ES-I3 (cell line): Measurements from ENCODE around the gene RUNX3.

Experiments used
- H3K36me3 ChIP-seq: 2 replicates; pipeline ENCODE4 v1.6.1; 2013; ENCODE audit warnings: mild to moderate bottlenecking, low read length, control low read depth, moderate library complexity; ENCODE audit not compliant: insufficient read depth
- H3K4me1 ChIP-seq: 2 replicates; pipeline ENCODE4 v1.6.1; 2013; ENCODE audit warnings: mild to moderate bottlenecking, control low read depth, low read length; ENCODE audit not compliant: insufficient read depth
- H3K9ac ChIP-seq: 2 replicates; pipeline ENCODE4 v1.6.1; 2013; ENCODE audit warnings: low read depth, mild to moderate bottlenecking, low read length, moderate library complexity
- H3K9me3 ChIP-seq: 2 replicates; pipeline ENCODE4 v1.6.1; 2013; ENCODE audit warnings: mild to moderate bottlenecking, low read length, moderate library complexity; ENCODE audit not compliant: control insufficient read depth, insufficient read depth

Gene RUNX3

GRCh38 chr1:24875257-24875656, 54.8 kb downstream of the RUNX3 start:
- no peaks in the 10 kb centered on the region for H3K9me3 ChIP-seq
- H3K36me3 ChIP-seq: no peaks in the 10 kb centered on the region
- peaks cover 4% of the 10 kb centered on the region; the same call in 1 of the 2 replicates for H3K4me1 ChIP-seq
- no peak overlapping the region for H3K9ac ChIP-seq

DNA sequence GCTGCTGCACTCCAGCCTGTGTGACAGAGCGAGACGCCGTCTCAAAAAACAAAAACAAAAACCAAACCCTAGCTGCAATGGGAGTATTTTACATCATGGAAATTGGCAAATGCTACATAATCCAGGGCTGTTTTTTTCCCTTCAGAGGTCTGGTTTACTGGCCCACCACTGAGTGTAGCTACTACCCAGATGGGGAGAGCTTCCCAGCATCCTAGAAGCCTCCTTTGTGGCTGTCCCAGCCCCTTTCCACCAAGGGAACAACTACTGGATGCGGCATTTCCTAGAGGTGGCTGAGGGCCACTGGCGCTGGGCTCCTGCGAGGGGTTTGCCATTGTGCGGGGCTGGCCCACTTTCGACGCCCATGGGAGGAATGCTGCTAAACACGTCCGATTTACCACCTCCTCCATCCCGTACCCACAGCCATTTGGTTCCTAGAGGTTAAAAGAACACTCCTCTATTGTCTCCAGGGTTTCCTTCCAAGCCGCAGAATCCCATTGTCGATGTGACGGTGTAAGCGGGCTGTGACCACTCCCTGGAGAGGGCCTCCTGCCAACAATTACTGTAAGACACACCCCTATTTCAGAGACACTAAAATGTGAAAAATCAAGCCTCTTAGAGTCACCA, 55.4 kb downstream of the RUNX3 start:
- H3K36me3 ChIP-seq: no peaks in the 10 kb centered on the region
- H3K4me1 ChIP-seq: peaks cover 4% of the 10 kb centered on the region; the same call in 1 of the 2 replicates
- no peak overlapping the region for H3K9ac ChIP-seq
- H3K9me3 ChIP-seq: no peaks in the 10 kb centered on the region

GRCh38 chr1:24874056-24874455, 56.0 kb downstream of the RUNX3 start:
- peaks cover 4% of the 10 kb centered on the region; the same call in 1 of the 2 replicates for H3K4me1 ChIP-seq
- no peaks in the 10 kb centered on the region for H3K36me3 ChIP-seq
- H3K9me3 ChIP-seq: no peaks in the 10 kb centered on the region
- H3K9ac ChIP-seq: no peak overlapping the region

- no peaks in the 10 kb centered on the region for H3K9me3 ChIP-seq
- no peak overlapping the region for H3K9ac ChIP-seq
- H3K36me3 ChIP-seq: no peaks in the 10 kb centered on the region
- H3K4me1 ChIP-seq: peaks cover 4% of the 10 kb centered on the region; the same call in 1 of the 2 replicates
Observed at GRCh38 chr1:24873148-24873547, 56.9 kb downstream of the RUNX3 start.

GRCh38 chr1:24872061-24872850, 57.8 kb downstream of the RUNX3 start:
- Histone ChIP-seq H3K4me1 (peaks cover 4% of the 10 kb centered on the region; the same call in 1 of the 2 replicates), H3K9me3 (no peaks in the 10 kb centered on the region), H3K9ac (no peak overlapping the region), H3K36me3 (no peaks in the 10 kb centered on the region)

GRCh38 chr1:24871306-24871901, 58.7 kb downstream of the RUNX3 start:
- Histone ChIP-seq H3K4me1 (peaks cover 1% of the 10 kb centered on the region; the same call in 1 of the 2 replicates), H3K9me3 (no peaks in the 10 kb centered on the region), H3K9ac (no peak overlapping the region), H3K36me3 (no peaks in the 10 kb centered on the region)

- no peaks in the 10 kb centered on the region; the same call in 1 of the 2 replicates for H3K4me1 ChIP-seq
Observed at GRCh38 chr1:24870551-24871195, 59.4 kb downstream of the RUNX3 start.

DNA sequence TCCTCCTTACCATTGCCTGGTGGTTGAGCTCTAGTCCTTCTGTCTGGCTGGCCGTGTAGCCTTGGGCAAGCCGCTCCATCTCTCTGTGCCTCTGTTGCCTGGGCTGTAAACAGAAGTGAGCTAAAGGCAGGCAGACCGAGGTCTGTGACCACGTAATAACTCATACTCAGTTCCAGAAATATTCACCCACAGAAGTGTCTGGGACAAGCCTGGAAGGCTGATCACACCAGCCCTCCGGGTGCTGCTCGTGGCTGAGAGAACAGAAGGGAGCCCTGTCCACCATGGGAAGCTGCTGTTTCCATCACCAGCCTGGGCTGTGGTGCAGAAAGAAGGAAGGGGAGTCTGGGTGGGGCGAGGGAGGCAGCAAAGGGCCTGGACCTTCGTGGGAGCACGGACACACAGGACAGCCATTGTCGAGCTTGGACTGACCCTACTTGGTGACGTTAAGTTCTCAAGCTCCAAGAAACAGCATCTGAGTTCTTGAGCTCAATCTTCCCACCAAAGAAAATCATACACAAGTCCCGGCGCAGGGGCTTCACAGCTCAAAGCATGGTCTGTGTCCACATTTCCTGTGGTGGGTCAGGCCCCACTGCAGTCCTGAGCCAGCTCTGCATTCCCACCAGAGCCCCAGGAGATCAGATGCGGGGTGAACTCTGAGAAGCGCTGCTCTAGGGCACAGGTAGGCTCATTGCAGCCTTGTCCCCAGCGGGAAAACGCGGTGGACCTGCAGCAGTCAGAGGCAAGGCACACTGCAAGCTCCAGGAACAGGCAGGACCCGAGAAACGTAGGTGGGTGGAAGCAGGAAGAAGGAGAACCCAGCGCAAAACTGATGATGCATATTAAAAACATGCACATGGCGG, 61.8 kb downstream of the RUNX3 start:
- Histone ChIP-seq H3K9ac (no peak overlapping the region), H3K9me3 (no peaks in the 10 kb centered on the region), H3K4me1 (peaks cover 8% of the 10 kb centered on the region; the same call in 1 of the 2 replicates), H3K36me3 (no peaks in the 10 kb centered on the region)

More at GRCh38 chr1:24870551-24871195, 59.4 kb downstream of the RUNX3 start:
- no peaks in the 10 kb centered on the region for H3K9me3 ChIP-seq
- no peaks in the 10 kb centered on the region for H3K36me3 ChIP-seq
- H3K9ac ChIP-seq: no peak overlapping the region

DNA sequence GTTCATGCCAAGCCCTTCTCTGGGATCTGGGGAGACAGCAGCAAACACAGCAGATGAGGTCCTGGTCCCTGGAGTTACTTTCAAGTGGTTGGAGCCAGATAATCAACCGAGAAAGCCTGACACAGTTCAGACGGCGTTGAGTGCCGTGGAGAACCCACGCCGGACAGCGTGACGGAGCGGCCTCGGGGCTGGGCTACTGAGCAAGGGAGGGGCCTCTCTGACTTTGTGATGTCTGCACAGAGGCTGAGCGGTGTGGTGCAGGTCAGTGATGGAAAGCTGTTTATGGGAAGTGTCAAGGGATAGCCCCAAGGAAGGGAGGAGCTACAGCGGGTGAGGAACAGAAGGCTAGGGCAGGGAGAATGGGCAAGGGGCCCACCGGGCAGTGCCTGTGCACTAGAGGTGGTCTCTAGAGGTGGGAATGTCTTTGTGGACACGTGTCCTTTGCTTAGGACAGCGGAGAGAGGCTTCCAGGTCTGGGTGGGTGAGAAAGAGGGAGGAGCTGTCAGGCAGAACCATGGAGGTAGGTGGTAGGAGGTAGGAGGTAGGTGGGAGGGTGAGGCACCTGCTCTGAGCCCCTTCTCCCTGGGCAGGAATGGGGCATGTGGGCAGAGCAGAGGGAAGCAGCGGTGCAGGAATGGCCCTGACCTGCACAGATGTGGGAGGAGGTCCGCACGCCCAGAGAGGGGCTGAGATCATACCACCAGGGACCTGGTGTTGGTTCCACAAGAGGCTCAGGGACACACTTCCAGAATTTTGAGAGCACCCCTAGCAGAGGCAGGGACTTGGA, 62.8 kb downstream of the RUNX3 start:
- no peaks in the 10 kb centered on the region for H3K9me3 ChIP-seq
- no peaks in the 10 kb centered on the region for H3K36me3 ChIP-seq
- peaks cover 9% of the 10 kb centered on the region; the same call in 1 of the 2 replicates for H3K4me1 ChIP-seq
- H3K9ac ChIP-seq: no peak overlapping the region

DNA sequence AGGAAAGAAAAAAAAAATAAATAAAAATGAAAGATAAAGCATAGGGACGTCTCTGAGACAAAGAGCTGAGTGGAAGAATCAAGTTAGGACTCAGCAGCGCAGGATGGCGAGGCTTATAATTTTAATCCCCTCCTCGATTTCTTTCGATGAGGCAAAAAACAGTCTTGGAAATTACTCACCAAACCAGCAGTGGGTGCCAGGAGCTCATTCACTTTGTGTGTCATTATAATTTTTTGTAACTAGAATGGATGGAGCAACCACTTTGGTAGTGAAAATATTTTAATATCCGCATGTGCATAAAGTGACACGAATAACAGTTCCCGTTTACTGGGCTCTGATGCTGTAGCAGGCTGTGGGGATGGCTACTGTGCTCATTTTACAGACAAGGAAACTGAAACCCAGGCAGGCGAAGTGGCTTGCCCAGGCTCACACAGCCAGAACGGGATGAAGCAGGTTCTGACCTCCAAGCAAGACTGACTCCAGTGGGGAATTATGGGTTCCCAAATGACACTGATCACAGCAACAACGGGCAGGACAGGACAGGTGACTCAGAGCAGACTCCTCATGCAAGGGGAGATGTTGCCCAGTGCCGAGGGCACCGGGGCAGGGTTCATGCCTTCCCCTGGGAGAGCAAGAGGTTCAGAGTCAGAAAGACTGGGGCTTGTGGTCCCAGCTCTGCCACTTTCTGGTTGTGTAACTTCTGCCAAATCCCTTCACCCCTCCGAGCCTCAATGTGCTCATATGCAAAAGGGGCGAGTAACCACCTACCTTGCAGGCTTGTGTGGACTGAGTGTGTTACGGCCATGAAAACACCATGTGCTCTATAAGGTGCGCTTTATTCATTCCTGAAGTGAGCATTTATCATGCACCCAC, 63.6 kb downstream of the RUNX3 start:
- H3K9ac ChIP-seq: no peak overlapping the region
- H3K9me3 ChIP-seq: no peaks in the 10 kb centered on the region
- H3K36me3 ChIP-seq: no peaks in the 10 kb centered on the region
- peaks cover 13% of the 10 kb centered on the region; the same call in 1 of the 2 replicates for H3K4me1 ChIP-seq

- no peak overlapping the region for H3K9ac ChIP-seq
- H3K36me3 ChIP-seq: no peaks in the 10 kb centered on the region
- H3K4me1 ChIP-seq: peaks cover 13% of the 10 kb centered on the region; the same call in 1 of the 2 replicates
- H3K9me3 ChIP-seq: no peaks in the 10 kb centered on the region
Observed at GRCh38 chr1:24865587-24865986, 64.5 kb downstream of the RUNX3 start.

- no peaks in the 10 kb centered on the region for H3K9me3 ChIP-seq
- H3K4me1 ChIP-seq: peaks cover 13% of the 10 kb centered on the region; the same call in 1 of the 2 replicates
- H3K36me3 ChIP-seq: no peaks in the 10 kb centered on the region
- no peak overlapping the region for H3K9ac ChIP-seq
Observed at GRCh38 chr1:24865168-24865567, 64.9 kb downstream of the RUNX3 start.
